GM12865 (cell line): Measurements from ENCODE around the gene INHBC.
"Not testable (repeated sequence)": the region's sequence is repeated elsewhere in the genome, so short reads cannot be mapped to it uniquely, and the experiment has no call there.

Experiments
- DNase-seq: peaks from one replicate; pipeline ENCODE4 v3.0.0; 2010; ENCODE audit warnings: low read depth
- H3K4me3 ChIP-seq: 2 replicates; pipeline ENCODE4 v1.5.1; 2011; ENCODE audit warnings: mild to moderate bottlenecking, low read depth, low read length, control low read depth
- CTCF ChIP-seq: IDR thresholded peaks from 2 replicates; pipeline ENCODE4 v1.5.1; 2011; ENCODE audit warnings: low read length, control low read depth, low read depth, inconsistent platforms; ENCODE audit not compliant: insufficient read depth; ENCODE audit errors: missing control alignments

The INHBC gene

GRCh38 chr12:57439762-57440266 lies 5.2 kb downstream of the INHBC start:
- DNase-seq, result no peak
- no peak for TF ChIP-seq CTCF

GRCh38 chr12:57441393-57441792 lies 6.8 kb downstream of the INHBC start:
- not testable (repeated sequence) for DNase-seq, H3K4me3 ChIP-seq

More at GRCh38 chr12:57439762-57440266, 5.2 kb downstream of the INHBC start:
- H3K4me3 ChIP-seq, result no peak overlapping the region

- H3K4me3 ChIP-seq, result no peak overlapping the region
- no peak for TF ChIP-seq CTCF
- no peak for DNase-seq
Measured at GRCh38 chr12:57441846-57442427, 7.4 kb downstream of the INHBC start.

- not testable (repeated sequence) for H3K4me3 ChIP-seq, DNase-seq
Measured at GRCh38 chr12:57444337-57444736, 9.8 kb downstream of the INHBC start.

GRCh38 chr12:57444744-57445143 lies 10.2 kb downstream of the INHBC start:
- DNase-seq, result no peak
- no peak for TF ChIP-seq CTCF
- no peak overlapping the region for H3K4me3 ChIP-seq

- no peak for TF ChIP-seq CTCF
- no peak overlapping the region for H3K4me3 ChIP-seq
- no peak for DNase-seq
Measured at GRCh38 chr12:57446292-57446960, 11.8 kb downstream of the INHBC start.

- DNase-seq, result no peak
- TF ChIP-seq CTCF, result no peak
- H3K4me3 ChIP-seq, result no peak overlapping the region
Measured at GRCh38 chr12:57448669-57449068, 14.1 kb downstream of the INHBC start.

- no peak overlapping the region for H3K4me3 ChIP-seq
- TF ChIP-seq CTCF, result no peak
- DNase-seq, result no peak
Measured at GRCh38 chr12:57449375-57449774, 14.8 kb downstream of the INHBC start.
